Panc1 (cell line): Measurements from ENCODE around the gene CACNA1C. TPM values are rescaled to one million over a fixed set of nuclear protein-coding genes. Genes with fewer than 3 reads are reported as not detected.

Experiments used
- ATAC-seq: fragments of 200-7000 bp; cut with Tn5 transposase; 2 replicates; pipeline ENCODE4 v1.9.1; 2020; ENCODE audit warnings: mild to moderate bottlenecking, moderate library complexity
- BruUV-seq: library from RNA; stranded (reverse); fragments of 400-500 nt; replicated peaks from 2 replicates; lab custom pipeline; 2021; lab: Mats Ljungman, UMichigan
- CTCF ChIA-PET: fragments of 300-600 bp; sonication (Branson Sonifier 250); formaldehyde crosslinking; loops from one replicate; lab custom pipeline; 2022; ENCODE audit warnings: antibody characterized with exemption; lab: Charles Lee
- POLR2A ChIA-PET: fragments of 300-600 bp; sonication (Branson Sonifier 250); formaldehyde crosslinking; loops from one replicate; lab custom pipeline; 2022; ENCODE audit warnings: antibody characterized with exemption; lab: Charles Lee
- DNase-seq: peaks from one replicate; pipeline ENCODE4 v3.0.0-alpha.2; 2010; ENCODE audit warnings: low read depth, low spot score
- H3K27ac ChIP-seq: 2 replicates; pipeline ENCODE4 v1.5.1; 2011; ENCODE audit warnings: mild to moderate bottlenecking, low read length, inconsistent platforms
- H3K27me3 ChIP-seq: fragments of 200-500 bp; sonication (Bioruptor generic); 2 replicates; pipeline ENCODE4 v1.6.0; 2014; ENCODE audit warnings: low read length, inconsistent platforms; ENCODE audit not compliant: control insufficient read depth, insufficient read depth
- H3K36me3 ChIP-seq: fragments of 200-500 bp; sonication (Bioruptor generic); 2 replicates; pipeline ENCODE4 v1.5.1; 2014; ENCODE audit warnings: inconsistent platforms, mild to moderate bottlenecking, low read length, moderate library complexity; ENCODE audit not compliant: control insufficient read depth, insufficient read depth
- H3K4me1 ChIP-seq: 2 replicates; pipeline ENCODE4 v1.5.1; 2011; ENCODE audit warnings: inconsistent platforms, mild to moderate bottlenecking, low read length, moderate library complexity; ENCODE audit not compliant: control insufficient read depth, insufficient read depth
- H3K4me3 ChIP-seq, 2 experiments: 2 replicates each; pipeline ENCODE4 v1.5.1; 2011 to 2012; ENCODE audit warnings: low read depth in 2 of 2, low read length in 2 of 2, mild to moderate bottlenecking in 2 of 2, inconsistent platforms in 1 of 2, moderate library complexity in 1 of 2
- H3K9me3 ChIP-seq: fragments of 200-500 bp; sonication (Bioruptor generic); 2 replicates; pipeline ENCODE4 v1.5.1; 2014; ENCODE audit warnings: low read depth, mild to moderate bottlenecking, inconsistent platforms, low read length, moderate library complexity; ENCODE audit not compliant: control insufficient read depth, insufficient read depth
- POLR2AphosphoS5 ChIP-seq: IDR thresholded peaks from 2 replicates; pipeline ENCODE4 v1.6.1; 2012; ENCODE audit warnings: mild to moderate bottlenecking, low read depth, low read length, moderate library complexity
- SIN3A ChIP-seq: IDR thresholded peaks from 2 replicates; pipeline ENCODE4 v1.6.1; 2012; ENCODE audit warnings: low read depth, mild to moderate bottlenecking, low read length, moderate library complexity, borderline replicate concordance; ENCODE audit not compliant: insufficient read depth
- TCF7L2 ChIP-seq: IDR thresholded peaks from 2 replicates; pipeline ENCODE4 v1.6.1; 2011; ENCODE audit warnings: mild to moderate bottlenecking, low read depth, low read length, inconsistent platforms
- in situ Hi-C: cut with HindIII; loops from 2 replicates; pipeline ENCODE4 v1.10.0; 2016; ENCODE audit warnings: low sequenced_read_pairs, low pct_unique_long_range_greater_than_20kb
- intact Hi-C: fragments of 100-400 bp; cut with micrococcal nuclease; formaldehyde crosslinking; loops from one replicate; pipeline ENCODE4 v1.10.0; 2022; ENCODE audit not compliant: unreplicated experiment
- total RNA-seq: library from RNA; stranded (reverse); gene quantifications from one replicate; pipeline ENCODE4 v1.2.1, GENCODE V29; 2021; ENCODE audit not compliant: unreplicated experiment
- TF ChIP-seq, protein P1 (sequence below), 2 experiments: IDR thresholded peaks; 2 replicates each; pipeline ENCODE4 v1.6.1; 2011 to 2012; ENCODE audit warnings: low read depth in 2 of 2, control low read depth in 1 of 2, low read length in 1 of 2, mild to moderate bottlenecking in 1 of 2, moderate library complexity in 1 of 2; ENCODE audit not compliant: insufficient read depth in 1 of 2
- TF ChIP-seq, protein P2 (sequence below): fragments of 450-650 bp; IDR thresholded peaks from 2 replicates; pipeline ENCODE4 v1.5.1; 2017; ENCODE audit warnings: mild to moderate bottlenecking

The CACNA1C gene
- total RNA-seq, 1 experiment from 2014 or later: 0.03 TPM

DNA sequence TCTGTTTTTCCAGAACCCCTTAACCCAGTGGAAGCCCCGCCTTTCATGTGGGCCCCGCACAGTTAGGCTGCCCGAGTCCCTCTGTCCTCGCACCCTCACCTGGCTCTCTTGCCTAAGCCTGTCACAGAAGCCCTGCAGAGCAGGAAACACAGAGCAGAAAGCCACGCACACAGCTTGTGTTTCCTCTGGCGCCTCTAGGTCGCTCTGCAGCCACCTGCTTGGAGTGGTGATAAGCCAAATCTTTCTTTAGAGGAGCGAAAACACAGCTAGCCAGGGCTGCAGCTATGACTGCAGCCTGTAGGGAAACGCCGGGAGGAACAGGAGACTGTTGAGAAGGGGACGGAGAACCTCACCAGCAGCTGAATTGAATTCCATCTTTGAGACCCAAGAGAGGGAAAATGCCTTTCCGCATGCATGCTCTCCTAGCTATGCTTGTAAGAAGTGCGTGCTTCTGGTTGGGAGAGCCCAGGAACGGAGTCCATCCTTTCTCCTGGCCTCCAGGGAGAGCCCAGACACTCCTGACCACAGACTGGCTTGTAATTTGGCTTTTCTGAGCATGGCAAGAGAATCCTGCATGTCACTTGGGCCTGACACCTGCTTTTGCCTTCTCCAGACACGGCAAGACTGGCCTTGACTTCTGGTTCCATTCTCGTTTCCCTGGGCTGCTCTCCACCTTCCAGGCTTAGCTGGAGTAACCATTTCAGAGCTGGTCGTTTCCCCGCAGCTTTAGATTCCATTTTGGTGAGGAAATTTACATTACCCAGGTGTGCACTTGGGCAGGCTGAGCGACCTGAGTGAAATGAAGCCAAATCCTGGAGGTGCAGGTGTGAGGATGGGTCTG lies 301.6 kb downstream of the CACNA1C start:
- CTCF ChIA-PET: interaction anchor here (0.6 kb wide), 1 partner anchor 120 kb away, joined by 6 read pairs; no protein-coding TSS in a partner anchor
- no peaks in the 10 kb centered on the region for H3K4me1 ChIP-seq
- DNase-seq (no peak), ATAC-seq (no peak)
- in situ Hi-C loops: no loop called here
- H3K9me3 ChIP-seq: no peaks in the 10 kb centered on the region
- no peaks in the 10 kb centered on the region for H3K36me3 ChIP-seq
- BruUV-seq: no TSS peak
- H3K27me3 ChIP-seq: no peaks in the 10 kb centered on the region; the same call in 1 of the 2 replicates
- H3K27ac ChIP-seq: no peak overlapping the region
- H3K4me3 ChIP-seq: no peak overlapping the region
- TF ChIP-seq, protein P1, sequence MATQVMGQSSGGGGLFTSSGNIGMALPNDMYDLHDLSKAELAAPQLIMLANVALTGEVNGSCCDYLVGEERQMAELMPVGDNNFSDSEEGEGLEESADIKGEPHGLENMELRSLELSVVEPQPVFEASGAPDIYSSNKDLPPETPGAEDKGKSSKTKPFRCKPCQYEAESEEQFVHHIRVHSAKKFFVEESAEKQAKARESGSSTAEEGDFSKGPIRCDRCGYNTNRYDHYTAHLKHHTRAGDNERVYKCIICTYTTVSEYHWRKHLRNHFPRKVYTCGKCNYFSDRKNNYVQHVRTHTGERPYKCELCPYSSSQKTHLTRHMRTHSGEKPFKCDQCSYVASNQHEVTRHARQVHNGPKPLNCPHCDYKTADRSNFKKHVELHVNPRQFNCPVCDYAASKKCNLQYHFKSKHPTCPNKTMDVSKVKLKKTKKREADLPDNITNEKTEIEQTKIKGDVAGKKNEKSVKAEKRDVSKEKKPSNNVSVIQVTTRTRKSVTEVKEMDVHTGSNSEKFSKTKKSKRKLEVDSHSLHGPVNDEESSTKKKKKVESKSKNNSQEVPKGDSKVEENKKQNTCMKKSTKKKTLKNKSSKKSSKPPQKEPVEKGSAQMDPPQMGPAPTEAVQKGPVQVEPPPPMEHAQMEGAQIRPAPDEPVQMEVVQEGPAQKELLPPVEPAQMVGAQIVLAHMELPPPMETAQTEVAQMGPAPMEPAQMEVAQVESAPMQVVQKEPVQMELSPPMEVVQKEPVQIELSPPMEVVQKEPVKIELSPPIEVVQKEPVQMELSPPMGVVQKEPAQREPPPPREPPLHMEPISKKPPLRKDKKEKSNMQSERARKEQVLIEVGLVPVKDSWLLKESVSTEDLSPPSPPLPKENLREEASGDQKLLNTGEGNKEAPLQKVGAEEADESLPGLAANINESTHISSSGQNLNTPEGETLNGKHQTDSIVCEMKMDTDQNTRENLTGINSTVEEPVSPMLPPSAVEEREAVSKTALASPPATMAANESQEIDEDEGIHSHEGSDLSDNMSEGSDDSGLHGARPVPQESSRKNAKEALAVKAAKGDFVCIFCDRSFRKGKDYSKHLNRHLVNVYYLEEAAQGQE (IDR thresholded peaks at IDR 0.05; ENCODE audit: insufficient read depth in 1 of 2, low read depth in 2 of 2, low read length in 1 of 2): no peak
- TF ChIP-seq SIN3A (no peak), TCF7L2 (no peak), POLR2AphosphoS5 (no peak)
- TF ChIP-seq, protein P2, sequence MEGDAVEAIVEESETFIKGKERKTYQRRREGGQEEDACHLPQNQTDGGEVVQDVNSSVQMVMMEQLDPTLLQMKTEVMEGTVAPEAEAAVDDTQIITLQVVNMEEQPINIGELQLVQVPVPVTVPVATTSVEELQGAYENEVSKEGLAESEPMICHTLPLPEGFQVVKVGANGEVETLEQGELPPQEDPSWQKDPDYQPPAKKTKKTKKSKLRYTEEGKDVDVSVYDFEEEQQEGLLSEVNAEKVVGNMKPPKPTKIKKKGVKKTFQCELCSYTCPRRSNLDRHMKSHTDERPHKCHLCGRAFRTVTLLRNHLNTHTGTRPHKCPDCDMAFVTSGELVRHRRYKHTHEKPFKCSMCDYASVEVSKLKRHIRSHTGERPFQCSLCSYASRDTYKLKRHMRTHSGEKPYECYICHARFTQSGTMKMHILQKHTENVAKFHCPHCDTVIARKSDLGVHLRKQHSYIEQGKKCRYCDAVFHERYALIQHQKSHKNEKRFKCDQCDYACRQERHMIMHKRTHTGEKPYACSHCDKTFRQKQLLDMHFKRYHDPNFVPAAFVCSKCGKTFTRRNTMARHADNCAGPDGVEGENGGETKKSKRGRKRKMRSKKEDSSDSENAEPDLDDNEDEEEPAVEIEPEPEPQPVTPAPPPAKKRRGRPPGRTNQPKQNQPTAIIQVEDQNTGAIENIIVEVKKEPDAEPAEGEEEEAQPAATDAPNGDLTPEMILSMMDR: no peak
- POLR2A ChIA-PET: no interaction called here
- intact Hi-C loops: no loop called here

DNA sequence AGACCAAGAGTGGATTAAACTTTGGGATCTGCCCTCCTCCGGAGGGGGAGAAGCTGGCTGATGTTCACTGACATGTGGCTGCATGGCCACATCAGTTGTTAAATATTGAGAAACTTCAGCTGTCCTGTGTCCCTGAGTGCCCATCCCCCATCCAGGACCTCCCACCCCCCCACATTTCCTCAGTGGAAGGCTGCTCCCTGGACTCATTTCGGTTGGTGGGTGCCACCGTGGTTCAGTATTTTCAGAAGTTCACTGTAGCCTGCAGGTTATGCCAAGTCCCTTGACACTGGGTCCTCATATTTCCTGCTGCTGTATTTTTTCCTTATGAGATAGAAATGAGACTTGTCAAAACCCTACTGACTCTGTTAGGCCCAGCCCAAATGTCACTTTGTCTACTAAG lies 302.4 kb downstream of the CACNA1C start:
- H3K4me1 ChIP-seq: no peaks in the 10 kb centered on the region
- in situ Hi-C loops: no loop called here
- ATAC-seq (no peak), DNase-seq (no peak)
- no peak overlapping the region for H3K27ac ChIP-seq
- no peaks in the 10 kb centered on the region; the same call in 1 of the 2 replicates for H3K27me3 ChIP-seq
- H3K9me3 ChIP-seq: no peaks in the 10 kb centered on the region
- H3K36me3 ChIP-seq: no peaks in the 10 kb centered on the region
- ChIA-PET CTCF (interaction anchor here (0.6 kb wide), 1 partner anchor 120 kb away, joined by 6 read pairs; no protein-coding TSS in a partner anchor), POLR2A (no interaction called here)
- TF ChIP-seq TCF7L2 (no peak), SIN3A (no peak), POLR2AphosphoS5 (no peak)
- TF ChIP-seq, protein P1 (IDR thresholded peaks at IDR 0.05; ENCODE audit: insufficient read depth in 1 of 2, low read depth in 2 of 2, low read length in 1 of 2): no peak
- TF ChIP-seq, protein P2: no peak
- H3K4me3 ChIP-seq: no peak overlapping the region
- intact Hi-C loops: no loop called here
- BruUV-seq: no TSS peak
